Mucosa of descending colon (tissue), 3 donors: ENCODE results near the gene ZNF677. TPM values are rescaled to one million over a fixed set of nuclear protein-coding genes. Genes with fewer than 3 reads are reported as not detected.
"Not testable (repeated sequence)": the region's sequence is repeated elsewhere in the genome, so short reads cannot be mapped to it uniquely, and the experiment has no call there.

Experiments used
- ATAC-seq: fragments of 200-7000 bp; cut with Tn5 transposase; one replicate; pipeline ENCODE4 v1.9.1; 2020; ENCODE audit warnings: mild to moderate bottlenecking, moderate library complexity
- DNase-seq, 3 donors: peaks; one replicate each; pipeline ENCODE4 v3.0.0-alpha.2; 2020
- H3K36me3 ChIP-seq: fragments of 200-600 bp; one replicate; pipeline ENCODE4 v1.8.0; 2021; ENCODE audit warnings: low read depth, mild to moderate bottlenecking
- H3K4me1 ChIP-seq: fragments of 200-600 bp; one replicate; pipeline ENCODE4 v1.8.0; 2021; ENCODE audit warnings: low read depth, mild to moderate bottlenecking
- H3K4me3 ChIP-seq: fragments of 200-600 bp; one replicate; pipeline ENCODE4 v1.8.0; 2021; ENCODE audit warnings: mild to moderate bottlenecking
- H3K9me3 ChIP-seq: fragments of 200-600 bp; one replicate; pipeline ENCODE4 v1.8.0; 2021; ENCODE audit warnings: mild to moderate bottlenecking
- CTCF ChIP-seq: fragments of 200-600 bp; IDR thresholded peaks from one replicate; pipeline ENCODE4 v1.8.0; 2022; ENCODE audit warnings: antibody characterized with exemption, mild to moderate bottlenecking
- intact Hi-C, 2 donors: fragments of 100-400 bp; cut with DNase I in 1 of 2; cut with micrococcal nuclease in 1 of 2; formaldehyde crosslinking; loops; one replicate each; pipeline versions ENCODE4 v1.11.0 to v1.11.1; 2022; cut with DNase I, micrococcal nuclease
- total RNA-seq, 3 donors: library from RNA; stranded (reverse); fragmentation: NEBNext Ultra II Directional in 2 of 3; extraction: Animal tissue kit (Norgen Biotek cat#: 25700) in 2 of 3; gene quantifications; one replicate each; pipeline versions ENCODE4 v1.2.1 to v1.2.4, GENCODE V29; 2021 to 2023
- donor health status: DM: no; HTN: no; CAD: no; lungs with moderate emphysema.
- donor health status: DM: no; HTN: no; CAD: no.
- donor health status: DM: no; HTN: yes; CAD: no.

The ZNF677 gene
- total RNA-seq, 3 donors from 2014 or later, result 4.6 to 18.3 (median 6.7) TPM

DNA sequence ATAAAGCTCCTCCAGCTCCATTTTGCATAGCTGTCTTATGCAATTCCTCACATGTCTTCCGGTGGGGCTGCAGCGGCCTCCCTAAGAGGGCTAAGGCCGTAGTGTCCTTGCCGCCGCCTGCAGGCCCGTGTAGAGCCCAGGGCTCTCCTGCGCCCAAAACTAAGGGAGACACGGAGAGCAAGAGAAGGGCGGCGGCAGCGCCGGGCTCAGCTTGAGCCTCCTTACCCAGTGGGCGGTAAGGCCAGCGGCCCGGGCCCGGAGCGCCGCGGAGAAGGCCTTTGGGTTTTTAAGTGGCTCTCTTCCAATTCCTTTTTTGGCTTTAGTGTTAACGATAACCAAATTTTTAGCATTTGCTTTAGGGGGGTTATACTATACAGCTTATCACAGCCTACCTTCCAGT is 30.1 kb downstream of the ZNF677 start:
- no peak for TF ChIP-seq CTCF
- intact Hi-C loops, result no loop called here
- peaks cover 98% of the 10 kb centered on the region for H3K9me3 ChIP-seq
- DNase-seq (no peak), ATAC-seq (no peak)
- no peak overlapping the region for H3K4me3 ChIP-seq
- H3K36me3 ChIP-seq, result no peaks in the 10 kb centered on the region
- H3K4me1 ChIP-seq, result no peaks in the 10 kb centered on the region

DNA sequence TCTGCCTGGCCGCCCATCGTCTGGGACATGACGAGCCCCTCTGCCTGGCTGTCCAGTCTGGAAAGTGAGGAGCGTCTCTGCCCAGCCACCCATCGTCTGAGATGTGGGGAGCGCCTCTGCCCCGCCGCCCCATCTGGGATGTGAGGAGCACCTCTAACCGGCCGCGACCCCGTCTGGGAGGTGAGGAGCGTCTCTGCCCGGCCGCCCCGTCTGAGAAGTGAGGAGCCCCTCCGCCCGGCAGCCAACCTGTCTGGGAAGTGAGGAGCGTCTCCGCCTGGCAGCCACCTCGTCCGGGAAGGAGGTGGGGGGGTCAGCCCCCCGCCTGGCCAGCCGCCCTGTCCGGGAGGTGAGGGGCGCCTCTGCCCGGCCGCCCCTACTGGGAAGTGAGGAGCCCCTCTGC is 32.0 kb downstream of the ZNF677 start:
- H3K36me3 ChIP-seq, H3K4me1 ChIP-seq, intact Hi-C loops, ATAC-seq, H3K4me3 ChIP-seq, DNase-seq: not testable (repeated sequence)
- H3K9me3 ChIP-seq, result peaks cover 98% of the 10 kb centered on the region

- ATAC-seq (no peak), DNase-seq (no peak)
- no peaks in the 10 kb centered on the region for H3K4me1 ChIP-seq
- H3K4me3 ChIP-seq, result no peak overlapping the region
- peaks cover 11% of the 10 kb centered on the region for H3K36me3 ChIP-seq
- TF ChIP-seq CTCF, result no peak
- H3K9me3 ChIP-seq, result peaks cover 100% of the 10 kb centered on the region
- intact Hi-C loops, result no loop called here
Observed at GRCh38 chr19:53212703-53213320, 41.9 kb downstream of the ZNF677 start.

GRCh38 chr19:53211554-53211953 is 43.1 kb downstream of the ZNF677 start:
- DNase-seq, result not testable (repeated sequence)

GRCh38 chr19:53196777-53197396 is 57.8 kb downstream of the ZNF677 start:
- peaks cover 15% of the 10 kb centered on the region for H3K4me1 ChIP-seq
- ATAC-seq, result peak; percentile 96
- intact Hi-C loops, result no loop called here
- peak; percentile 98 to 99 (median 99) for DNase-seq
- H3K9me3 ChIP-seq, result peaks cover 40% of the 10 kb centered on the region
- no peaks in the 10 kb centered on the region for H3K36me3 ChIP-seq
- H3K4me3 ChIP-seq, result peak overlapping the region; percentile 35
- TF ChIP-seq CTCF, result no peak

More at GRCh38 chr19:53211554-53211953, 43.1 kb downstream of the ZNF677 start:
- H3K4me3 ChIP-seq, ATAC-seq, H3K4me1 ChIP-seq, intact Hi-C loops: not testable (repeated sequence)
- H3K9me3 ChIP-seq, result peaks cover 100% of the 10 kb centered on the region
- peaks cover 14% of the 10 kb centered on the region for H3K36me3 ChIP-seq

GRCh38 chr19:53195265-53195903 is 59.3 kb downstream of the ZNF677 start:
- intact Hi-C loops, result no loop called here
- Histone ChIP-seq H3K4me1 (peaks cover 15% of the 10 kb centered on the region), H3K9me3 (peaks cover 25% of the 10 kb centered on the region), H3K4me3 (no peak overlapping the region), H3K36me3 (no peaks in the 10 kb centered on the region)
- peak; percentile 73 for ATAC-seq
- peak in 2 of 3 donors; percentile 75 to 93 for DNase-seq
- TF ChIP-seq CTCF, result peak; percentile 83
